ENCODE results near the gene MON2. TPM values are rescaled to one million over a fixed set of nuclear protein-coding genes. Genes with fewer than 3 reads are reported as not detected.

The MON2 gene
- total and polyA plus RNA-seq, 2 donors from 2014 or later = 11.6 to 57.9 TPM

GRCh38 chr12:62618319-62618718 lies 151.7 kb downstream of the MON2 start:
- TF ChIP-seq, protein P1, sequence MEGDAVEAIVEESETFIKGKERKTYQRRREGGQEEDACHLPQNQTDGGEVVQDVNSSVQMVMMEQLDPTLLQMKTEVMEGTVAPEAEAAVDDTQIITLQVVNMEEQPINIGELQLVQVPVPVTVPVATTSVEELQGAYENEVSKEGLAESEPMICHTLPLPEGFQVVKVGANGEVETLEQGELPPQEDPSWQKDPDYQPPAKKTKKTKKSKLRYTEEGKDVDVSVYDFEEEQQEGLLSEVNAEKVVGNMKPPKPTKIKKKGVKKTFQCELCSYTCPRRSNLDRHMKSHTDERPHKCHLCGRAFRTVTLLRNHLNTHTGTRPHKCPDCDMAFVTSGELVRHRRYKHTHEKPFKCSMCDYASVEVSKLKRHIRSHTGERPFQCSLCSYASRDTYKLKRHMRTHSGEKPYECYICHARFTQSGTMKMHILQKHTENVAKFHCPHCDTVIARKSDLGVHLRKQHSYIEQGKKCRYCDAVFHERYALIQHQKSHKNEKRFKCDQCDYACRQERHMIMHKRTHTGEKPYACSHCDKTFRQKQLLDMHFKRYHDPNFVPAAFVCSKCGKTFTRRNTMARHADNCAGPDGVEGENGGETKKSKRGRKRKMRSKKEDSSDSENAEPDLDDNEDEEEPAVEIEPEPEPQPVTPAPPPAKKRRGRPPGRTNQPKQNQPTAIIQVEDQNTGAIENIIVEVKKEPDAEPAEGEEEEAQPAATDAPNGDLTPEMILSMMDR (IDR thresholded peaks at IDR 0.05; ENCODE audit: borderline replicate concordance, extremely low read depth, insufficient read depth) = no peak
- no peak overlapping the region for H3K27ac ChIP-seq (ENCODE audit: low read depth in 2 of 2, low read length in 2 of 2)
- H3K4me1 ChIP-seq (ENCODE audit: control insufficient read depth in 2 of 3, insufficient read depth in 2 of 3, low read depth in 1 of 3, low read length in 3 of 3) = no peaks in the 10 kb centered on the region
- H3K36me3 ChIP-seq (ENCODE audit: control insufficient read depth in 2 of 3, insufficient read depth in 3 of 3, low read length in 3 of 3) = no peaks in the 10 kb centered on the region
- intact Hi-C loops (cut with DNase I) = no loop called here
- H3K4me3 ChIP-seq (ENCODE audit: low read length in 3 of 3) = no peak overlapping the region
- DNase-seq (no peak), FAIRE-seq (no peak)
- no peaks in the 10 kb centered on the region for H3K9me3 ChIP-seq (ENCODE audit: control insufficient read depth in 2 of 3, insufficient read depth in 1 of 3, low read length in 3 of 3)
- H3K9ac ChIP-seq (ENCODE audit: low read length in 3 of 3) = no peak overlapping the region
- H3K27me3 ChIP-seq (ENCODE audit: control insufficient read depth, insufficient read depth, low read length) = no peaks in the 10 kb centered on the region

DNA sequence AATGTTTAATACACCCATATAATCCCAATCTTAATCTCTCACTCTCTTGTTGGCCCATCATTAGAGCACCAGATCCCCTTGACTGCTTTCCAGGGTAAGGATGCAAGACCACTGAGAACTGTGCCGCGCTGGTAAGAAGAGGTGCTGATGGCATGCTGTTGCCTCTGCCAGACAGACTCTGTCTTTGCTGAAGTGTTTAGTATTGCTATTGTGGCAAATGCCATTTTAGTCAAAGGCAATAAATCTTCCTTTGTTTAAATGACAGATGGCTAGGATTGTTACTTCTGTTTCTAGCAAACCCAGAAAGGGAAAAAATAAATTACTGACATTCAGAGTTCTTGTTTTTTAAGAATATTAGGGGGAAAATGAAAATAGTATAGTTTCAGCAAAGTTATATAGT lies 152.3 kb downstream of the MON2 start:
- no peak overlapping the region for H3K27ac ChIP-seq (ENCODE audit: low read depth in 2 of 2, low read length in 2 of 2)
- TF ChIP-seq, protein P1 (IDR thresholded peaks at IDR 0.05; ENCODE audit: borderline replicate concordance, extremely low read depth, insufficient read depth) = no peak
- H3K36me3 ChIP-seq (ENCODE audit: control insufficient read depth in 2 of 3, insufficient read depth in 3 of 3, low read length in 3 of 3) = no peaks in the 10 kb centered on the region
- no peaks in the 10 kb centered on the region for H3K4me1 ChIP-seq (ENCODE audit: control insufficient read depth in 2 of 3, insufficient read depth in 2 of 3, low read depth in 1 of 3, low read length in 3 of 3)
- DNase-seq (no peak), FAIRE-seq (no peak)
- no peaks in the 10 kb centered on the region for H3K9me3 ChIP-seq (ENCODE audit: control insufficient read depth in 2 of 3, insufficient read depth in 1 of 3, low read length in 3 of 3)
- no peaks in the 10 kb centered on the region for H3K27me3 ChIP-seq (ENCODE audit: control insufficient read depth, insufficient read depth, low read length)
- no peak overlapping the region for H3K4me3 ChIP-seq (ENCODE audit: low read length in 3 of 3)
- intact Hi-C loops (cut with DNase I) = no loop called here
- H3K9ac ChIP-seq (ENCODE audit: low read length in 3 of 3) = no peak overlapping the region

DNA sequence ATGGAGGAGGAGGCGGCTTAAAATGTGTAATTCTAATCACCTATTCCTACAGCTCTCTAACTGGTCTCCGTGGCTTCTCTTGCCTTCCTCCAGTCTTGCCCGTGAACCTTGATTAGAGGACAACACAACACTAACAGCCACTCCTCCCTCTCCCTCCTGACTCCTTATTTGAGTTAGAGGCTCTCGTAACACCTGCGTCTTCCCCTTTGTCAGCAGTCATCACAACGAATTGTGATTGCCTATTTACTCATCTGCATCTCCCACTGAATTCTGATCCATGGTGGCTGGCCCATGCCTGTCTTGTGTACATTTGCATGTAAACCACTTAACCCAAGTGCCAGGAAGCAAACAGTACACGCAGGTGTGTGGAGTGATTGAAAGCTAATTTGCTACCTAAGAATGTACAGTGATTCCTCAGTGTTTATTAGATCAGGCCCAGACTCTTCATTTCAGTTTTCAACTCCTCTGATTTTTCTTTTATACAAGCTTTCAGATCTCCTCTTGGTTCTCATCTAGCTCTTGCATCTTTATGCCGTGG lies 154.5 kb downstream of the MON2 start:
- FAIRE-seq = no peak
- H3K4me3 ChIP-seq (ENCODE audit: low read length in 3 of 3) = no peak overlapping the region
- no peak overlapping the region for H3K27ac ChIP-seq (ENCODE audit: low read depth in 2 of 2, low read length in 2 of 2)
- H3K4me1 ChIP-seq (ENCODE audit: control insufficient read depth in 2 of 3, insufficient read depth in 2 of 3, low read depth in 1 of 3, low read length in 3 of 3) = no peaks in the 10 kb centered on the region
- no peaks in the 10 kb centered on the region for H3K36me3 ChIP-seq (ENCODE audit: control insufficient read depth in 2 of 3, insufficient read depth in 3 of 3, low read length in 3 of 3)
- DNase-seq = no peak
- H3K9me3 ChIP-seq (ENCODE audit: control insufficient read depth in 2 of 3, insufficient read depth in 1 of 3, low read length in 3 of 3) = no peaks in the 10 kb centered on the region
- TF ChIP-seq, protein P1 (IDR thresholded peaks at IDR 0.05; ENCODE audit: borderline replicate concordance, extremely low read depth, insufficient read depth) = no peak
- intact Hi-C loops (cut with DNase I) = no loop called here
- H3K9ac ChIP-seq (ENCODE audit: low read length in 3 of 3) = no peak overlapping the region
- H3K27me3 ChIP-seq (ENCODE audit: control insufficient read depth, insufficient read depth, low read length) = no peaks in the 10 kb centered on the region

DNA sequence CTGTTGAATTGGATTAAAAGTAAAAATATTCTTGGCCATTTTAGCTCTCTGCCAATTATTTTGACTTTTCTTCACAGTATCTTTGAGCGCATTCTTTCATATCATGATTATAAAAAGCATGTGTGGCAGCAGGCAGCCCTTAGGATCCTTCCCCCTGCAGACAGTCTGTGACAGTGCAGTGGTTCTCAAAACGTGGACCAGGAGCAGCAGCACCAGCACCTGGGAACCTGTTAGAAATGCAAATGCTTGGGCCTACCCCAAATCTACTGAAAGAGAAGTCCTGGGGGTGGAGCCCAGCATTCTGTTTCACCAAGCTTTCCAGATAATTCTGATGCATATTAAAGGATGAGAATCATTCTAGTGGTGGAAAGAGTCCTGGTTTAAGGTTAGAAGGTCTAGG lies 155.6 kb downstream of the MON2 start:
- Histone ChIP-seq H3K27ac (ENCODE audit: low read depth in 2 of 2, low read length in 2 of 2) (no peak overlapping the region), H3K4me3 (ENCODE audit: low read length in 3 of 3) (no peak overlapping the region), H3K4me1 (ENCODE audit: control insufficient read depth in 2 of 3, insufficient read depth in 2 of 3, low read depth in 1 of 3, low read length in 3 of 3) (no peaks in the 10 kb centered on the region), H3K9ac (ENCODE audit: low read length in 3 of 3) (no peak overlapping the region), H3K9me3 (ENCODE audit: control insufficient read depth in 2 of 3, insufficient read depth in 1 of 3, low read length in 3 of 3) (no peaks in the 10 kb centered on the region), H3K27me3 (ENCODE audit: control insufficient read depth, insufficient read depth, low read length) (no peaks in the 10 kb centered on the region), H3K36me3 (ENCODE audit: control insufficient read depth in 2 of 3, insufficient read depth in 3 of 3, low read length in 3 of 3) (no peaks in the 10 kb centered on the region)
- FAIRE-seq (no peak), DNase-seq (no peak)
- intact Hi-C loops (cut with DNase I) = no loop called here
- TF ChIP-seq, protein P1 (IDR thresholded peaks at IDR 0.05; ENCODE audit: borderline replicate concordance, extremely low read depth, insufficient read depth) = no peak
